H1 (cell line): ENCODE results near the gene DNASE2B. TPM values are rescaled to one million over a fixed set of nuclear protein-coding genes. Genes with fewer than 3 reads are reported as not detected.

Experiments
- CTCF ChIA-PET: fragments of 300-600 bp; sonication (Branson Sonifier 250); formaldehyde crosslinking; loops from one replicate; lab custom pipeline; 2021; ENCODE audit not compliant: partially characterized antibody; lab: Charles Lee
- POLR2A ChIA-PET: fragments of 300-600 bp; sonication (Branson Sonifier 250); formaldehyde crosslinking; loops from one replicate; lab custom pipeline; 2021; ENCODE audit warnings: inconsistent platforms; ENCODE audit not compliant: partially characterized antibody; lab: Charles Lee
- DNase-seq, 2 experiments: peaks; one replicate each; pipeline versions ENCODE4 v3.0.0 to v3.0.0-alpha.2; 2010 to 2022; ENCODE audit warnings: low spot score in 2 of 2, low read depth in 1 of 2, mixed read lengths in 1 of 2
- FAIRE-seq: peaks from 2 replicates; lab custom pipeline; 2011; peaks lifted over from hg19 to GRCh38; lab: Jason Lieb, UNC
- H2AFZ ChIP-seq: 2 replicates; pipeline ENCODE4 v1.8.1; 2012; ENCODE audit warnings: low read length, inconsistent platforms
- H2AK5ac ChIP-seq: 2 replicates; pipeline ENCODE4 v1.6.1; 2013; ENCODE audit warnings: low read depth, low read length
- H2BK120ac ChIP-seq: replicated peaks from 2 replicates; pipeline ENCODE3; 2013; ENCODE audit warnings: low read depth, low read length, inconsistent platforms
- H2BK12ac ChIP-seq: 2 replicates; pipeline ENCODE4 v1.6.1; 2013; ENCODE audit warnings: low read depth, low read length
- H2BK15ac ChIP-seq: 2 replicates; pipeline ENCODE4 v1.6.1; 2013; ENCODE audit warnings: low read length
- H2BK20ac ChIP-seq: 2 replicates; pipeline ENCODE4 v1.6.1; 2013; ENCODE audit warnings: low read length
- H2BK5ac ChIP-seq: 2 replicates; pipeline ENCODE4 v1.6.1; 2013; ENCODE audit warnings: low read depth, low read length
- H3K14ac ChIP-seq: 2 replicates; pipeline ENCODE4 v1.6.1; 2013; ENCODE audit warnings: inconsistent platforms; ENCODE audit not compliant: insufficient read length
- H3K18ac ChIP-seq: 2 replicates; pipeline ENCODE4 v1.6.1; 2013; ENCODE audit warnings: low read length; ENCODE audit errors: extremely low read depth
- H3K23ac ChIP-seq: 2 replicates; pipeline ENCODE4 v1.6.1; 2013; ENCODE audit warnings: inconsistent platforms; ENCODE audit not compliant: insufficient read length
- H3K23me2 ChIP-seq: 2 replicates; pipeline ENCODE4 v1.6.1; 2013; ENCODE audit warnings: low read depth, low read length
- H3K27ac ChIP-seq: 2 replicates; pipeline ENCODE4 v1.6.1; 2011; ENCODE audit warnings: low read depth, low read length, inconsistent platforms
- H3K27me3 ChIP-seq, 4 experiments: replicated peaks in 1 of 4; 1 replicate in 1 of 4; 2 replicates in 3 of 4; pipeline versions ENCODE4 v1.6.1 to v1.8.1; 2011 to 2013; ENCODE audit warnings: low read length in 3 of 4, mild to moderate bottlenecking in 3 of 4, inconsistent platforms in 2 of 4, mixed read lengths in 2 of 4, moderate library complexity in 1 of 4; ENCODE audit not compliant: control insufficient read depth in 3 of 4, insufficient read depth in 3 of 4; ENCODE audit errors: extremely low read depth in 1 of 4
- H3K36me3 ChIP-seq, 4 experiments: 2 replicates each; pipeline versions ENCODE4 v1.6.1 to v1.8.1; 2011 to 2013; ENCODE audit warnings: mild to moderate bottlenecking in 4 of 4, low read length in 3 of 4, moderate library complexity in 2 of 4, control low read depth in 1 of 4, inconsistent platforms in 1 of 4; ENCODE audit not compliant: insufficient read depth in 4 of 4, control insufficient read depth in 2 of 4
- H3K4ac ChIP-seq: replicated peaks from 2 replicates; pipeline ENCODE3; 2013; ENCODE audit warnings: low read length, low read depth, mixed read lengths, inconsistent platforms; ENCODE audit not compliant: insufficient read length
- H3K4me1 ChIP-seq, 4 experiments: replicated peaks in 1 of 4; 1 replicate in 1 of 4; 2 replicates in 3 of 4; pipeline versions ENCODE4 v1.6.1 to v1.8.1; 2011 to 2013; ENCODE audit warnings: low read length in 3 of 4, inconsistent platforms in 2 of 4, mixed read lengths in 1 of 4; ENCODE audit not compliant: insufficient read depth in 4 of 4, control insufficient read depth in 3 of 4
- H3K4me2 ChIP-seq, 2 experiments: 2 replicates each; pipeline versions ENCODE4 v1.6.1 to v1.8.1; 2011 to 2013; ENCODE audit warnings: low read depth in 2 of 2, low read length in 2 of 2, control low read depth in 1 of 2, inconsistent platforms in 1 of 2, mild to moderate bottlenecking in 1 of 2; ENCODE audit not compliant: insufficient read depth in 1 of 2
- H3K4me3 ChIP-seq, 4 experiments: fragments of 200-600, 300-600 bp in 1 of 4; sonication (generic), shearing (Covaris generic), sonication (Bioruptor Twin) in 1 of 4; 2 replicates each; pipeline versions ENCODE4 v1.5.1 to v1.8.1; 2011 to 2016; ENCODE audit warnings: low read length in 4 of 4, low read depth in 3 of 4, control low read depth in 2 of 4, inconsistent platforms in 2 of 4, mild to moderate bottlenecking in 2 of 4, mixed read lengths in 1 of 4, moderate library complexity in 1 of 4; ENCODE audit not compliant: insufficient read depth in 2 of 4; ENCODE audit errors: extremely low read depth in 1 of 4
- H3K56ac ChIP-seq: replicated peaks from 2 replicates; pipeline ENCODE3; 2013; ENCODE audit warnings: low read depth, mild to moderate bottlenecking, mixed read lengths, low read length, inconsistent platforms; ENCODE audit not compliant: insufficient read length
- H3K79me1 ChIP-seq: 2 replicates; pipeline ENCODE4 v1.6.1; 2013; ENCODE audit warnings: low read depth, low read length, control low read depth
- H3K79me2 ChIP-seq, 2 experiments: 2 replicates each; pipeline versions ENCODE4 v1.6.1 to v1.8.1; 2012 to 2013; ENCODE audit warnings: low read length in 2 of 2, mild to moderate bottlenecking in 2 of 2, inconsistent platforms in 1 of 2; ENCODE audit not compliant: insufficient read depth in 2 of 2, control insufficient read depth in 1 of 2
- H3K9ac ChIP-seq, 4 experiments: replicated peaks in 1 of 4; 1 replicate in 1 of 4; 2 replicates in 3 of 4; pipeline versions ENCODE4 v1.6.1 to v1.8.1; 2011 to 2013; ENCODE audit warnings: low read depth in 3 of 4, low read length in 3 of 4, control low read depth in 2 of 4, mild to moderate bottlenecking in 2 of 4, moderate library complexity in 2 of 4, inconsistent platforms in 1 of 4; ENCODE audit errors: extremely low read depth in 1 of 4
- H3K9me3 ChIP-seq, 2 experiments: 2 replicates each; pipeline versions ENCODE4 v1.6.1 to v1.8.1; 2012 to 2013; ENCODE audit warnings: mild to moderate bottlenecking in 2 of 2, moderate library complexity in 2 of 2, control low read depth in 1 of 2, inconsistent platforms in 1 of 2, low read depth in 1 of 2, low read length in 1 of 2, mixed read lengths in 1 of 2; ENCODE audit not compliant: insufficient read depth in 2 of 2
- H4K20me1 ChIP-seq, 2 experiments: replicated peaks in 1 of 2; 2 replicates each; pipeline versions ENCODE3 to v1.8.1; 2011 to 2013; ENCODE audit warnings: inconsistent platforms in 2 of 2, low read length in 2 of 2, mild to moderate bottlenecking in 1 of 2; ENCODE audit not compliant: insufficient read depth in 2 of 2, control insufficient read depth in 1 of 2
- H4K5ac ChIP-seq: 2 replicates; pipeline ENCODE4 v1.6.1; 2013; ENCODE audit warnings: low read length, low read depth, mixed read lengths, inconsistent platforms; ENCODE audit not compliant: insufficient read length
- H4K8ac ChIP-seq: 2 replicates; pipeline ENCODE4 v1.8.0; 2013; ENCODE audit warnings: mild to moderate bottlenecking, moderate library complexity, low read length, inconsistent platforms; ENCODE audit not compliant: insufficient read depth; ENCODE audit errors: extremely low read depth
- H4K91ac ChIP-seq: replicated peaks from 2 replicates; pipeline ENCODE3; 2013; ENCODE audit warnings: low read length, mixed read lengths, inconsistent platforms; ENCODE audit not compliant: insufficient read length
- ATF2 ChIP-seq: IDR thresholded peaks from 2 replicates; pipeline ENCODE4 v1.6.1; 2012; ENCODE audit warnings: low read length, inconsistent platforms
- CEBPB ChIP-seq: IDR thresholded peaks from 2 replicates; pipeline ENCODE4 v1.6.1; 2012; ENCODE audit warnings: low read depth, low read length
- CHD2 ChIP-seq: IDR thresholded peaks from 2 replicates; pipeline ENCODE4 v1.6.1; 2012; ENCODE audit warnings: low read length, improper control_type of control experiment
- E2F6 ChIP-seq: IDR thresholded peaks from 2 replicates; pipeline ENCODE4 v1.6.1; 2012; ENCODE audit warnings: inconsistent platforms
- HDAC6 ChIP-seq: IDR thresholded peaks from one replicate; pipeline ENCODE4 v1.7.1; 2012; ENCODE audit warnings: low read depth, mild to moderate bottlenecking, inconsistent platforms, low read length, moderate library complexity
- SP2 ChIP-seq: IDR thresholded peaks from 2 replicates; pipeline ENCODE4 v1.6.1; 2012; ENCODE audit warnings: mild to moderate bottlenecking, low read length, inconsistent platforms
- WGBS, 2 experiments: shearing (Covaris generic) in 1 of 2; methylation state at CpG; one replicate each; pipeline versions ENCODE4 v1.1.6 to v1.1.7; 2013 to 2015; ENCODE audit warnings: low lambda C conversion rate in 2 of 2, mixed read lengths in 2 of 2, inconsistent platforms in 1 of 2, low coverage in 1 of 2, missing lambda C conversion rate in 1 of 2; ENCODE audit not compliant: insufficient replicate concordance in 2 of 2, insufficient coverage in 1 of 2, insufficient read length in 1 of 2; ENCODE audit errors: extremely low coverage in 1 of 2, missing lambda C conversion rate in 1 of 2; 5-methylcytosine and 5-hydroxymethylcytosine counted together
- polyA plus RNA-seq, 7 experiments: library from polyadenylated mRNA; depleted of rRNA in 3 of 7; stranded (reverse) in 5 of 7; unstranded in 2 of 7; fragments of >200 nt in 5 of 7; fragments of 200-250 nt in 2 of 7; gene quantifications; 1 replicate in 5 of 7; 2 replicates in 1 of 7; 4 replicates in 1 of 7; pipeline versions ENCODE4 v1.2.1 to v1.2.3, GENCODE V29; 2011 to 2013; ENCODE audit warnings: missing spikeins in 2 of 7, mixed read lengths in 2 of 7
- total RNA-seq: library from RNA; stranded (reverse); fragmentation: NEBNext Ultra II Directional; extraction: Animal tissue kit (Norgen Biotek cat#: 25700); gene quantifications from 2 replicates; pipeline ENCODE4 v1.2.1, GENCODE V29; 2021
- TF ChIP-seq, protein P1 (sequence below): IDR thresholded peaks from 2 replicates; pipeline ENCODE4 v1.6.1; 2011; ENCODE audit warnings: low read length, improper control_type of control experiment

Gene DNASE2B
- total and polyA plus RNA-seq, 2 of the 8 experiments (the other 6 are each of a cell fraction or from before 2014, with no cell fraction given), result not detected

DNA sequence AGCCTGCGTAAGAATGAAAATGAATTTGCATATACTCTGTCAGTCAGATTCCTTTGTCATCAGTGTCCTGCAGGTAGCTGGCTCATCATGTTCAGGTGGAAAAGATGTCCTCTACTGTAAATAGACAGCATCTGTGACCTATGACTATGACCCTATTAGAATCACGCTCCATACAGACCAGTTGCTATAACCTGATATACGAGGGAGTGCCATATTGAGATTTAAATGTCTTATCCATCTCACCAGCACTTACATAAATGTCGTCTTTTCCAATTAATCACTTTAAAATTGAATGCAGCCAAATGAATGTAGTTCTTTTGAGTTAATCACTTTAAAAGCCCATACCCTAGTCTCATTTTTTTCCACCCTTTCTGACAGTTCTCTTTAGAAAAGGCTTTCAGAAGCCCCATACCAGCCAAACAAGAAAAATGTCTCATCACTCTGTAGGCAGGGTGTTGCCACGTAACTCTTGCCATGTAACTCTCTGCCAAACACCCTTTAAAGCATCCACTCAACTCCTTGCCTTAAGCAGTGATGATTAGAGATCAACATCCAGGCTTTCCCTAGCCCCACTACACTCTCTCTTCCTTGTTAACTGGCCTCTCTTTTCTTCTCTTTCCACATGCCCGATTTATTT is 26.3 kb downstream of the DNASE2B start:
- H2BK5ac ChIP-seq, result no peak overlapping the region
- no peak overlapping the region for H2BK120ac ChIP-seq
- no peaks in the 10 kb centered on the region for H3K79me2 ChIP-seq
- no peak overlapping the region for H2BK12ac ChIP-seq
- ChIA-PET CTCF (interaction anchor here (0.5 to 0.7 kb wide), 2 partner anchors 13 to 201 kb away, joined by 3 read pairs; no protein-coding TSS in a partner anchor), POLR2A (interaction anchor here (0.6 kb wide), 1 partner anchor 183 kb away, joined by 3 read pairs; no protein-coding TSS in a partner anchor)
- H2BK20ac ChIP-seq, result no peak overlapping the region
- H4K91ac ChIP-seq, result no peak overlapping the region
- H3K27ac ChIP-seq, result no peak overlapping the region
- no peaks in the 10 kb centered on the region for H4K20me1 ChIP-seq
- no peaks in the 10 kb centered on the region for H3K27me3 ChIP-seq
- no peaks in the 10 kb centered on the region for H3K9me3 ChIP-seq
- H3K18ac ChIP-seq, result no peak overlapping the region
- H4K8ac ChIP-seq, result no peak overlapping the region
- no peak for FAIRE-seq
- no peak overlapping the region for H3K9ac ChIP-seq
- no peak overlapping the region for H3K23ac ChIP-seq
- H2BK15ac ChIP-seq, result no peak overlapping the region
- no peak overlapping the region for H3K14ac ChIP-seq
- H4K5ac ChIP-seq, result no peak overlapping the region
- H2AK5ac ChIP-seq, result no peak overlapping the region
- no peak for DNase-seq
- TF ChIP-seq, protein P1, sequence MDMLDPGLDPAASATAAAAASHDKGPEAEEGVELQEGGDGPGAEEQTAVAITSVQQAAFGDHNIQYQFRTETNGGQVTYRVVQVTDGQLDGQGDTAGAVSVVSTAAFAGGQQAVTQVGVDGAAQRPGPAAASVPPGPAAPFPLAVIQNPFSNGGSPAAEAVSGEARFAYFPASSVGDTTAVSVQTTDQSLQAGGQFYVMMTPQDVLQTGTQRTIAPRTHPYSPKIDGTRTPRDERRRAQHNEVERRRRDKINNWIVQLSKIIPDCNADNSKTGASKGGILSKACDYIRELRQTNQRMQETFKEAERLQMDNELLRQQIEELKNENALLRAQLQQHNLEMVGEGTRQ, result no peak
- TF ChIP-seq SP2, result no peak
- no peak for TF ChIP-seq CEBPB
- no peak for TF ChIP-seq E2F6
- no peak for TF ChIP-seq HDAC6
- TF ChIP-seq ATF2, result no peak
- no peak for TF ChIP-seq CHD2
- H3K4me3 ChIP-seq, result no peak overlapping the region
- no peak overlapping the region for H3K56ac ChIP-seq
- no peak overlapping the region for H3K4ac ChIP-seq
- 88% methylated on average over 6 of the region's 6 CpGs; no CpG with 5 or more reads in 1 of the 2 experiments for WGBS, 2 experiments
- no peaks in the 10 kb centered on the region for H3K4me1 ChIP-seq
- no peaks in the 10 kb centered on the region for H3K79me1 ChIP-seq
- no peaks in the 10 kb centered on the region; the same call in 1 of the 2 replicates for H3K23me2 ChIP-seq
- no peak overlapping the region for H3K4me2 ChIP-seq
- no peaks in the 10 kb centered on the region for H3K36me3 ChIP-seq
- no peak overlapping the region for H2AFZ ChIP-seq
